ENCODE results near the gene CNTNAP5.

CNTNAP5 gene

GRCh38 chr2:124122340-124122739, 97.3 kb downstream of the CNTNAP5 start:
- Histone ChIP-seq H4K20me1 (no peaks in the 10 kb centered on the region), H3K27me3 (no peaks in the 10 kb centered on the region), H3K27ac (no peak overlapping the region), H3K36me3 (no peaks in the 10 kb centered on the region), H3K9ac (no peak overlapping the region), H3K4me2 (no peak overlapping the region), H3K4me3 (no peak overlapping the region), H3K9me3 (replicated peaks in 1 of 11) (peaks cover 0 to 3% (median 0%) of the 10 kb centered on the region in 11 experiments; a peak in 1 of 22 replicates), H3K4me1 (no peaks in the 10 kb centered on the region)
- no peak for TF ChIP-seq Cebpa-rat (IDR thresholded peaks at IDR 0.05)

DNA sequence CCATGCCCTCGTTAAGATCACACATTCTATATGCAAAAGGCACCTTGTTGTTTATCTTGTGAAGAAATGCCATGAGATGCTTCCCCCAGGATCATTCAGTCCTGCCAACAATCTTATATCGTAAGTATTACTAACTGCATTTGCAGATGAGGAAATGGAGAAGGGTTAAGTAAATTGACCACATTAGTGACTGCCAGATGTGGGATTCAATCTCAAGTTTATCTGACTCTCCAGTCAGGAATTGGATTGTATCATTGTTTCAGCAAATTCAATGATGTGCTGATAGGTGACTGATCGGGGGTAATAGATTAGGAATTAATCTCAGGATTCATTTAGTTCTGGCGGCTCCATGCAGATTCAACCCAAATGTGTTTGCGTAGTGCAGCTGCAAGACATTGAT, 106.2 kb downstream of the CNTNAP5 start:
- no peaks in the 10 kb centered on the region for H3K27me3 ChIP-seq
- no peak for TF ChIP-seq Cebpa-rat (IDR thresholded peaks at IDR 0.05)
- H3K9ac ChIP-seq = no peak overlapping the region
- H3K27ac ChIP-seq = no peak overlapping the region
- no peaks in the 10 kb centered on the region for H3K36me3 ChIP-seq
- H4K20me1 ChIP-seq = 0 out of 22 replicates have a peak, but pooled peaks cover 0 to 3% (median 0%) of the 10 kb centered on the region in 11 experiments
- H3K4me1 ChIP-seq = no peaks in the 10 kb centered on the region
- H3K4me3 ChIP-seq = no peak overlapping the region
- no peak overlapping the region for H3K4me2 ChIP-seq
- H3K9me3 ChIP-seq (replicated peaks in 1 of 11) = no peaks in the 10 kb centered on the region

- H4K20me1 ChIP-seq = 0 out of 22 replicates have a peak, but pooled peaks cover 0 to 3% (median 0%) of the 10 kb centered on the region in 11 experiments
- H3K9ac ChIP-seq = no peak overlapping the region
- H3K9me3 ChIP-seq (replicated peaks in 1 of 11) = peaks cover 0 to 6% (median 0%) of the 10 kb centered on the region in 11 experiments; a peak in 2 of 22 replicates
- H3K27me3 ChIP-seq = no peaks in the 10 kb centered on the region
- no peak overlapping the region for H3K27ac ChIP-seq
- no peak overlapping the region for H3K4me3 ChIP-seq
- H3K4me2 ChIP-seq = no peak overlapping the region
- peaks cover 0 to 10% (median 2%) of the 10 kb centered on the region in 10 experiments; a peak in 10 of 20 replicates for H3K4me1 ChIP-seq
- TF ChIP-seq Cebpa-rat (IDR thresholded peaks at IDR 0.05) = no peak
- no peaks in the 10 kb centered on the region for H3K36me3 ChIP-seq
Measured at GRCh38 chr2:124136110-124136509, 111.0 kb downstream of the CNTNAP5 start.

DNA sequence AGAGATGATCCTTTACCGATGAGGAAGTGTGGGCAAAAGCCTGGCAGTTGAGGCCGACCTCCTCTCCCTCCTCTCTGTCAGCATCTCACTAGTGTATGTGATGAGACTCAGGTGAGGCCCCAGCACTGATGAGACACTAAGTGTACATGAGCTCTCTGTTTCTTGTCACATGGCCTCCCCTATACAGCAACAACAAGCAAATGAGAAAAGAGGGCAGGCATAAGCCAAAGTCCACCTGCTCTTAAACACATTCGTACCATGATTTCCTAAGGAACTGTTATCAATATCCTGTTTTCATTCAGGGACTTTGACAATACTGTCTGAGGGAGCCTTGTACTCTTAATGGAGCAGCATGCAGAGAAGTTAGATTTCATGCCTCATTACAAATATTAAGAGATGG, 113.0 kb downstream of the CNTNAP5 start:
- Histone ChIP-seq H3K9ac (no peak overlapping the region), H4K20me1 (0 out of 22 replicates have a peak, but pooled peaks cover 0 to 3% (median 0%) of the 10 kb centered on the region in 11 experiments), H3K4me3 (no peak overlapping the region), H3K4me2 (peak overlapping the region in 6 of 11 experiments; percentile 1 to 50 (median 26); a peak in 7 of 22 replicates), H3K36me3 (no peaks in the 10 kb centered on the region), H3K27me3 (no peaks in the 10 kb centered on the region), H3K27ac (no peak overlapping the region), H3K4me1 (peaks cover 0 to 10% (median 2%) of the 10 kb centered on the region in 10 experiments; a peak in 10 of 20 replicates), H3K9me3 (replicated peaks in 1 of 11) (peaks cover 0 to 6% (median 0%) of the 10 kb centered on the region in 11 experiments; a peak in 2 of 22 replicates)
- no peak for TF ChIP-seq Cebpa-rat (IDR thresholded peaks at IDR 0.05)

DNA sequence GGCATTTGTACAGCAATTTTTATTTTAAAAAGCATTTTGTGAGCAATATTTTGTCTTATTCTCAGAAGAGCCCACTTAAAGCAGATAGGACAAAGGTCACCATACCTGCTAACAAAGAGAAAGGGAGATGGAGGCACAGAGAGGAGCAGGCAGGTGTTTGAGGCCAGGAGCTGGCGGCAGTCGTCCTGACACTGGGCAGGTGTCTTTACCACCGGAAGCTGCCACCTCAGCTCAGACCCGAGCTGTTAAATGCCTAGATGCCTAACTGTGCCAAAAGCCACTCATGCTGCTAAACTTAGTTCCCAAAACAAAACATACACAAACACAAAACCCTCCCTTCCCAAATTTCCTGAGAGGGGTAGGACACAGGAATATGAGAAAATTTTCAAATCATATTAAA, 120.9 kb downstream of the CNTNAP5 start:
- H3K9ac ChIP-seq = no peak overlapping the region
- H3K4me2 ChIP-seq = no peak overlapping the region
- H3K4me3 ChIP-seq = no peak overlapping the region
- no peak overlapping the region for H3K27ac ChIP-seq
- no peaks in the 10 kb centered on the region for H3K9me3 ChIP-seq (replicated peaks in 1 of 11)
- no peak for TF ChIP-seq Cebpa-rat (IDR thresholded peaks at IDR 0.05)
- H4K20me1 ChIP-seq = no peaks in the 10 kb centered on the region
- H3K4me1 ChIP-seq = no peaks in the 10 kb centered on the region
- H3K27me3 ChIP-seq = no peaks in the 10 kb centered on the region
- H3K36me3 ChIP-seq = no peaks in the 10 kb centered on the region

GRCh38 chr2:124147552-124147951, 122.5 kb downstream of the CNTNAP5 start:
- no peaks in the 10 kb centered on the region for H4K20me1 ChIP-seq
- no peak for TF ChIP-seq Cebpa-rat (IDR thresholded peaks at IDR 0.05)

GRCh38 chr2:124149571-124149970, 124.5 kb downstream of the CNTNAP5 start:
- H3K27me3 ChIP-seq = no peaks in the 10 kb centered on the region
- H3K4me1 ChIP-seq = no peaks in the 10 kb centered on the region
- H4K20me1 ChIP-seq = no peaks in the 10 kb centered on the region
- no peak overlapping the region for H3K4me3 ChIP-seq
- TF ChIP-seq Cebpa-rat (IDR thresholded peaks at IDR 0.05) = no peak
- no peak overlapping the region for H3K9ac ChIP-seq
- H3K27ac ChIP-seq = no peak overlapping the region
- no peak overlapping the region for H3K4me2 ChIP-seq
- no peaks in the 10 kb centered on the region for H3K9me3 ChIP-seq (replicated peaks in 1 of 11)
- H3K36me3 ChIP-seq = no peaks in the 10 kb centered on the region

More at GRCh38 chr2:124147552-124147951, 122.5 kb downstream of the CNTNAP5 start:
- Histone ChIP-seq H3K9me3 (replicated peaks in 1 of 11) (no peaks in the 10 kb centered on the region), H3K4me3 (no peak overlapping the region), H3K36me3 (no peaks in the 10 kb centered on the region), H3K27me3 (no peaks in the 10 kb centered on the region), H3K4me2 (no peak overlapping the region), H3K27ac (no peak overlapping the region), H3K4me1 (no peaks in the 10 kb centered on the region), H3K9ac (no peak overlapping the region)

- Histone ChIP-seq H3K36me3 (no peaks in the 10 kb centered on the region), H3K27ac (no peak overlapping the region), H3K4me1 (no peaks in the 10 kb centered on the region)
Measured at GRCh38 chr2:124151691-124152090, 126.6 kb downstream of the CNTNAP5 start.

GRCh38 chr2:124153713-124154112, 128.6 kb downstream of the CNTNAP5 start:
- no peak overlapping the region for H3K4me2 ChIP-seq
- H4K20me1 ChIP-seq = no peaks in the 10 kb centered on the region
- no peaks in the 10 kb centered on the region for H3K9me3 ChIP-seq (replicated peaks in 1 of 11)
- H3K4me3 ChIP-seq = no peak overlapping the region
- no peaks in the 10 kb centered on the region for H3K27me3 ChIP-seq
- H3K4me1 ChIP-seq = no peaks in the 10 kb centered on the region
- H3K27ac ChIP-seq = no peak overlapping the region
- no peak overlapping the region for H3K9ac ChIP-seq
- TF ChIP-seq Cebpa-rat (IDR thresholded peaks at IDR 0.05) = no peak
- H3K36me3 ChIP-seq = no peaks in the 10 kb centered on the region

More at GRCh38 chr2:124151691-124152090, 126.6 kb downstream of the CNTNAP5 start:
- Histone ChIP-seq H3K4me3 (no peak overlapping the region), H3K27me3 (no peaks in the 10 kb centered on the region), H4K20me1 (no peaks in the 10 kb centered on the region), H3K9ac (no peak overlapping the region), H3K9me3 (replicated peaks in 1 of 11) (no peaks in the 10 kb centered on the region), H3K4me2 (no peak overlapping the region)
- no peak for TF ChIP-seq Cebpa-rat (IDR thresholded peaks at IDR 0.05)

DNA sequence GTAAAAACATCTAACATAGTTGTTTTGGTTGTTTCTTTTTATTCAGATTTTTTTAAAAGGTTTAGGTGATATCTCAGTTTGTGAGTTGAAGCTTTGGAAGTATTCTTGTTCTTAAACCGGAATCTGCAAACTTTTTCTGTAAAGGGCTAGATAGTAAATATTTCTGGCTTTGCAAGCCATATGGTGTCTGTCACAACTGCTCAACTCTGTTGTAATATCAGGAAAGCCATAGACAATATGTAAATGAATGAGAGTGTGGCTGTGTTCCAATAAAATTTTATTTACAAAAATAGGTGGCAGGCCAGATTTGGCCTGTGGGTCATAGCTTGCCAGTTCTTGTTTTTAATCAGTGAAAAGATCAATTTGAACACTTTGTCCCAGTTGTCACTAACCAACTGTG, 134.1 kb downstream of the CNTNAP5 start:
- H3K27me3 ChIP-seq = no peaks in the 10 kb centered on the region
- no peaks in the 10 kb centered on the region for H3K36me3 ChIP-seq
- no peaks in the 10 kb centered on the region for H4K20me1 ChIP-seq
- no peak overlapping the region for H3K9ac ChIP-seq
- H3K4me2 ChIP-seq = no peak overlapping the region
- H3K4me1 ChIP-seq = no peaks in the 10 kb centered on the region
- H3K27ac ChIP-seq = no peak overlapping the region
- no peak for TF ChIP-seq Cebpa-rat (IDR thresholded peaks at IDR 0.05)
- no peak overlapping the region for H3K4me3 ChIP-seq
- H3K9me3 ChIP-seq (replicated peaks in 1 of 11) = no peaks in the 10 kb centered on the region
